Smooth muscle cell (in vitro differentiated cells): ENCODE results near the gene ZFX. TPM values are rescaled to one million over a fixed set of nuclear protein-coding genes. Genes with fewer than 3 reads are reported as not detected.
A peak's percentile ranks its signal among the peaks of the same experiment; 100 is the strongest.

Experiments
- DNase-seq: peaks from one replicate; lab custom pipeline; 2025; ENCODE audit not compliant: unreplicated experiment; lab: John Stamatoyannopoulos, UW
- H2AFZ ChIP-seq: fragments of 200-600 bp; sonication (generic); 2 replicates; pipeline ENCODE4 v1.6.0; 2016; ENCODE audit warnings: antibody characterized with exemption, low read depth, mild to moderate bottlenecking
- H3F3A ChIP-seq: fragments of 200-600 bp; sonication (generic); 2 replicates; pipeline ENCODE4 v1.6.0; 2017; ENCODE audit warnings: antibody characterized with exemption, low read depth
- H3K27ac ChIP-seq: fragments of 200-600 bp; sonication (generic); 2 replicates; pipeline ENCODE4 v1.5.1; 2016; ENCODE audit warnings: low read depth, mild to moderate bottlenecking
- H3K27me3 ChIP-seq: fragments of 200-600 bp; sonication (generic); 2 replicates; pipeline ENCODE4 v1.6.1; 2016; ENCODE audit warnings: low read depth, mild to moderate bottlenecking
- H3K36me3 ChIP-seq: fragments of 200-600 bp; sonication (generic); 2 replicates; pipeline ENCODE4 v1.5.1; 2016; ENCODE audit warnings: low read depth
- H3K4me1 ChIP-seq: fragments of 200-600 bp; sonication (generic); 2 replicates; pipeline ENCODE4 v1.5.1; 2016; ENCODE audit warnings: low read depth
- H3K4me2 ChIP-seq: fragments of 200-600 bp; sonication (generic); 2 replicates; pipeline ENCODE4 v1.6.0; 2016; ENCODE audit warnings: mild to moderate bottlenecking
- H3K4me3 ChIP-seq: fragments of 200-600 bp; sonication (generic); 2 replicates; pipeline ENCODE4 v1.5.1; 2016; ENCODE audit warnings: mild to moderate bottlenecking
- H3K79me2 ChIP-seq: fragments of 200-600 bp; sonication (generic); 2 replicates; pipeline ENCODE4 v1.6.0; 2016; ENCODE audit warnings: low read depth, mild to moderate bottlenecking
- H3K9ac ChIP-seq: fragments of 200-600 bp; sonication (generic); 2 replicates; pipeline ENCODE4 v1.6.0; 2016; ENCODE audit warnings: low read depth
- H3K9me3 ChIP-seq: fragments of 200-600 bp; sonication (generic); replicated peaks from 2 replicates; pipeline ENCODE4 v1.5.1; 2016; ENCODE audit warnings: low read depth
- H4K20me1 ChIP-seq: fragments of 200-600 bp; sonication (generic); 2 replicates; pipeline ENCODE4 v1.6.0; 2016; ENCODE audit warnings: low read depth
- CTCF ChIP-seq: fragments of 200-600 bp; sonication (generic); IDR thresholded peaks from 2 replicates; pipeline ENCODE4 v1.5.1; 2017; ENCODE audit warnings: borderline replicate concordance, mild to moderate bottlenecking, antibody characterized with exemption; ENCODE audit not compliant: insufficient read depth, poor library complexity, severe bottlenecking
- WGBS: methylation state at CpG from one replicate; pipeline ENCODE4 v1.1.7; 2016; ENCODE audit warnings: low lambda C conversion rate; 5-methylcytosine and 5-hydroxymethylcytosine counted together
- polyA plus RNA-seq: library from polyadenylated mRNA; unstranded; fragments of >200 nt; fragmentation: Nextera tagmentation; extraction: Ambion mirVana; gene quantifications from 2 replicates; pipeline ENCODE4 v1.2.1, GENCODE V29; 2016
- total RNA-seq: library from RNA; depleted of rRNA; stranded (reverse); fragments of >200 nt; gene quantifications from 2 replicates; pipeline ENCODE4 v1.2.3, GENCODE V29; 2014

Gene ZFX
- total and polyA plus RNA-seq, 2 experiments from 2014 or later: 17.1 to 52.9 TPM

GRCh38 chrX:24228596-24228995, 79.1 kb downstream of the ZFX start:
- Histone ChIP-seq H3K9ac (no peak overlapping the region), H3K9me3 (no peaks in the 10 kb centered on the region), H3K27me3 (no peaks in the 10 kb centered on the region), H3K27ac (peak overlapping the region; percentile 57), H3K4me3 (no peak overlapping the region), H4K20me1 (no peaks in the 10 kb centered on the region), H3K4me2 (no peak overlapping the region), H3K79me2 (no peaks in the 10 kb centered on the region), H3K36me3 (no peaks in the 10 kb centered on the region), H2AFZ (no peak overlapping the region), H3K4me1 (no peaks in the 10 kb centered on the region), H3F3A (peaks cover 11% of the 10 kb centered on the region)
- TF ChIP-seq CTCF: no peak
- no peak for DNase-seq
- 89% methylated on average over 5 of the region's 5 CpGs for WGBS

GRCh38 chrX:24229400-24229879, 79.9 kb downstream of the ZFX start:
- no peak overlapping the region for H3K4me3 ChIP-seq
- H2AFZ ChIP-seq: no peak overlapping the region
- H3K9ac ChIP-seq: peak overlapping the region; percentile 20
- peak overlapping the region; percentile 57 for H3K27ac ChIP-seq
- no peak for TF ChIP-seq CTCF
- no peaks in the 10 kb centered on the region for H3K27me3 ChIP-seq
- no peaks in the 10 kb centered on the region for H3K79me2 ChIP-seq
- H3K36me3 ChIP-seq: no peaks in the 10 kb centered on the region
- H3K9me3 ChIP-seq: no peaks in the 10 kb centered on the region
- WGBS: 66% methylated on average over 10 of the region's 10 CpGs
- H4K20me1 ChIP-seq: no peaks in the 10 kb centered on the region
- no peak for DNase-seq
- H3F3A ChIP-seq: peaks cover 11% of the 10 kb centered on the region
- peak overlapping the region; percentile 23 for H3K4me2 ChIP-seq
- no peaks in the 10 kb centered on the region for H3K4me1 ChIP-seq

DNA sequence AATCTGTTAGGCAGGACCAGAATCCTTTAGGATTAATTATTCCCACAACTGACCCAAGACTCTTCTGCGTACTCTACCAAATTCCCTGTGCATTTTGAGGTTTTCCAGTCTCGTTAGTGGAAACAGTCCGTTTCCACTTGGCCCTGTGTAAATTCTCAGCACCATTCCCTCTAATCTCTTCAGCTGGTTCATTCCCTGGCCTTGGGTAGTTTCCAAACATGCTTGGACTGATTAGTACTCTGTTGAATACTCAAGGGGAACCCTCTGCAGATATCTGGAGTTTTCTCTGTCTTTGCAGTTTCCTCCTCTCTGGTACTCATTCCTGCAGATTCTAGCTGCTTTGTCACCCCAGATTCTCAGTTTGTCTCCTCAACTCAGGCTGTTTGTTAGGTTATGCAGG, 80.4 kb downstream of the ZFX start:
- no peak for TF ChIP-seq CTCF
- no peaks in the 10 kb centered on the region for H3K36me3 ChIP-seq
- no peak overlapping the region for H2AFZ ChIP-seq
- no peak for DNase-seq
- peak overlapping the region; percentile 20 for H3K9ac ChIP-seq
- no peaks in the 10 kb centered on the region for H3K27me3 ChIP-seq
- H3K9me3 ChIP-seq: no peaks in the 10 kb centered on the region
- WGBS: 30% methylated on average over 3 of the region's 3 CpGs
- H4K20me1 ChIP-seq: no peaks in the 10 kb centered on the region
- no peak overlapping the region for H3K4me3 ChIP-seq
- no peaks in the 10 kb centered on the region for H3K4me1 ChIP-seq
- H3K79me2 ChIP-seq: no peaks in the 10 kb centered on the region
- peak overlapping the region; percentile 23 for H3K4me2 ChIP-seq
- peak overlapping the region; percentile 57 for H3K27ac ChIP-seq
- H3F3A ChIP-seq: peaks cover 11% of the 10 kb centered on the region

DNA sequence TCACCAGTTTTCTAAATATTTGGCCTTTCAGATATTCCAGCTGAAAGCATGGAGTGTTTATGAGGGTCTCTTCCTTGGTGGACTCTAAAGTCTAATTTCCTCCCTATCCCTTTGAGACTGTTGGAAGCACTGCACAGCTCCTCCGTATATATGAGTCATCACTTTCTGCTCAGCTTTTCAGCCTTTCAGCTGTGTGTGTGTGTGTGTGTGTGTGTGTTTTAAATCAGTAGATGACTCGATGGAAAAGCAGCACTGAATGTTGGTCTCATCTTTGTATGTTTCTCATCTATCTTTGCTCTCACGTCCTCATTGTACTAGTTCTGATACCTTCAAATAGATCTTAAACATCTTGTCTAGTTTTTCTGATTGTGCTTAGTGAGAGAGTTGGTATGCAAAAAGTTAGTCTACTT, 81.6 kb downstream of the ZFX start:
- no peaks in the 10 kb centered on the region for H3K79me2 ChIP-seq
- 4% methylated on average over 3 of the region's 3 CpGs for WGBS

More for the DNA sequence above, 81.6 kb downstream of the ZFX start:
- no peaks in the 10 kb centered on the region for H3K36me3 ChIP-seq
- no peaks in the 10 kb centered on the region for H4K20me1 ChIP-seq
- H3K27ac ChIP-seq: peak overlapping the region; percentile 57
- no peak overlapping the region for H3K9ac ChIP-seq
- no peak for TF ChIP-seq CTCF
- no peaks in the 10 kb centered on the region for H3K9me3 ChIP-seq
- H3F3A ChIP-seq: peaks cover 11% of the 10 kb centered on the region
- H3K27me3 ChIP-seq: no peaks in the 10 kb centered on the region
- peak overlapping the region; percentile 80 for H3K4me2 ChIP-seq
- peak overlapping the region; percentile 8 for H3K4me3 ChIP-seq
- no peak for DNase-seq
- no peaks in the 10 kb centered on the region for H3K4me1 ChIP-seq
- H2AFZ ChIP-seq: no peak overlapping the region
